Measurements from ENCODE around the gene AMN1.

The AMN1 gene

DNA sequence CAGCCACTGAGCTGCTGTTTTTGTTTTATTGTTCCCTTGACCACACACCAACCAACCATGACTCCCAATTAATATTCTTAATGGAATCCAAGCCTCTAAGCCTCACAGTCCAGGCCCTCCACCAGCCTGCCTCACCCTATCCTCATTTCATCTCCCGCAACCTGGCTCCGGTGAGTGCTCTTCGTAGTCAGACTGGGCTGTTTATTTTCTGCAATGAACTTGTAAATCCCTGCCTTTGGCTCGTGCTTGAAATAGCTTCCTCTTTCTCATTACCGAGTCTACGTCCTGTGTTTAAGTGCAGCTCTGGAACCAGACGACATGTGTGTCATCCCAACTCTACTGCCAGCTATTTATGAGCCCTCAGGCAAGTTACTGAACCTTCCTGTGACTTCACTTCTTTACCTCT, 81.7 kb downstream of the AMN1 start:
- H3K4me3 ChIP-seq (replicated peaks; ENCODE audit: low read depth, low read length), result no peak overlapping the region
- TF ChIP-seq, protein P1, sequence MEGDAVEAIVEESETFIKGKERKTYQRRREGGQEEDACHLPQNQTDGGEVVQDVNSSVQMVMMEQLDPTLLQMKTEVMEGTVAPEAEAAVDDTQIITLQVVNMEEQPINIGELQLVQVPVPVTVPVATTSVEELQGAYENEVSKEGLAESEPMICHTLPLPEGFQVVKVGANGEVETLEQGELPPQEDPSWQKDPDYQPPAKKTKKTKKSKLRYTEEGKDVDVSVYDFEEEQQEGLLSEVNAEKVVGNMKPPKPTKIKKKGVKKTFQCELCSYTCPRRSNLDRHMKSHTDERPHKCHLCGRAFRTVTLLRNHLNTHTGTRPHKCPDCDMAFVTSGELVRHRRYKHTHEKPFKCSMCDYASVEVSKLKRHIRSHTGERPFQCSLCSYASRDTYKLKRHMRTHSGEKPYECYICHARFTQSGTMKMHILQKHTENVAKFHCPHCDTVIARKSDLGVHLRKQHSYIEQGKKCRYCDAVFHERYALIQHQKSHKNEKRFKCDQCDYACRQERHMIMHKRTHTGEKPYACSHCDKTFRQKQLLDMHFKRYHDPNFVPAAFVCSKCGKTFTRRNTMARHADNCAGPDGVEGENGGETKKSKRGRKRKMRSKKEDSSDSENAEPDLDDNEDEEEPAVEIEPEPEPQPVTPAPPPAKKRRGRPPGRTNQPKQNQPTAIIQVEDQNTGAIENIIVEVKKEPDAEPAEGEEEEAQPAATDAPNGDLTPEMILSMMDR (IDR thresholded peaks at IDR 0.05; ENCODE audit: low read length, missing control alignments), result no peak

DNA sequence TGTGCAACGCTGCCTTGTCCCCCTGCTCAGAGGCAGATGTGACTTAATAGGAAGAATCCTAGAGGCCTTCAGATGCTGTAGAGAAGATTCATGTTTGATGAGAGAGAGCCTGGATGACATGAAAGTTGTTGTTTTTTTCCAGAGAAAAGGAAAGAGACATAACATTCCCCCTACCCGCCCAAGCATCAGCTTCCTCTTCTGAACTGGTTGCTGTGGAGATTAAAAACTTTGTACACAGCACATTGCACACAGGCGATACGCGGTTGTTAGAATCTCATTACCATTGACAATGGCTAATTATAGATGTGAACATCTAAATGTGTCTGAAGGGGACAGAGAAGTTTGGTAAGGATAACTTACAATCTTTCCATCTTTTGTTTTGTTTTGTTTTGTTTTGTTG, 82.9 kb downstream of the AMN1 start:
- no peak for DNase-seq (ENCODE audit: low read depth)
- no peak overlapping the region for H3K4me3 ChIP-seq (replicated peaks; ENCODE audit: low read depth, low read length)
- TF ChIP-seq, protein P1 (IDR thresholded peaks at IDR 0.05; ENCODE audit: low read length, missing control alignments), result no peak

More for the DNA sequence above, 81.7 kb downstream of the AMN1 start:
- DNase-seq (ENCODE audit: low read depth), result no peak

DNA sequence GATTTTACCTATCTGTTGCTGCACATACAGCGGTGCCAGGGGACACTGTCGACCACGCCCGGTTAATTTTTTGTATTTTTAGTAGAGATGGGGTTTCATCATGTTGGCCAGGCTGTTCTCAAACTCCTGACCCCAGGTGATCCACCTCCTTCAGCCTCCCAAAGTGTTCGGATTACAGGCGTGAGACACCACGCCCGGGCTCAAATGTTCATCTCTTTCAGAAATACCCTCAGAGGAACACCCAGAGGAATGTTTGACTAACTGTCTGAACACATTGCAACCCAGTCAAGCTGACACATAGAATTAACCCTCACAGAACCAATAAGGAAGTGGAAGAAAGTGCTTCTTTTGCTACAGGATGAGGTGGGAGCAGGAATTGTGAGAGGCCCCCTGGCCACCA, 84.3 kb downstream of the AMN1 start:
- TF ChIP-seq, protein P1 (IDR thresholded peaks at IDR 0.05; ENCODE audit: low read length, missing control alignments), result no peak
- no peak for DNase-seq (ENCODE audit: low read depth)
- no peak overlapping the region for H3K4me3 ChIP-seq (replicated peaks; ENCODE audit: low read depth, low read length)

DNA sequence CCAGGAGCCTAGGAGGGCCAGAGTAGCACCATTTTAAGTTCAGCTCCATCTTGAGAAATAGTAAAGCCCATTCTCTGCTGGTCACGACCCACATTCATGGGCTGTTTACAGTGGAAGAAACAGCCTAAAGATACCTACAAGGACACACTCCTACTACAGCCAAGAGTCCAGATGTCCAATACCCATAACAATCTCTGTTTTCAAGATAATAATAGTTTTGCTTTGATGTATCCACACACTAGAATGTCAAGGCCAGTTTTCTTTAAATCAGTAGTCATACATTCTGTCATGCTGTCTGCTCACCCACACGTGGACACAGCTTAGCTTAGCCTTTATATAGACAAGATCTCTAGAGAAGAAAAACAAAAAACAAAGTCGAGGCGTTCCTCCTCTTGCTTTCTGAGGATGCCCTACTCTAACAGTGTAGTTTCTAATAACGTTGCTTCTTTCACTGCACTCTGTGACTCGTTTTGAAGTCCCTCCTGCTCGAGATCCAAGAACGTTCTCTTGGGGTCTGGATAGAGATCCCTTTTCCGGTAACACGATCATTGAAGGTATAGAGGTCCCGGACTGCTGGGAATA, 87.2 kb downstream of the AMN1 start:
- TF ChIP-seq, protein P1 (IDR thresholded peaks at IDR 0.05; ENCODE audit: low read length, missing control alignments), result no peak
- DNase-seq (ENCODE audit: low read depth), result no peak
- no peak overlapping the region for H3K4me3 ChIP-seq (replicated peaks; ENCODE audit: low read depth, low read length)

DNA sequence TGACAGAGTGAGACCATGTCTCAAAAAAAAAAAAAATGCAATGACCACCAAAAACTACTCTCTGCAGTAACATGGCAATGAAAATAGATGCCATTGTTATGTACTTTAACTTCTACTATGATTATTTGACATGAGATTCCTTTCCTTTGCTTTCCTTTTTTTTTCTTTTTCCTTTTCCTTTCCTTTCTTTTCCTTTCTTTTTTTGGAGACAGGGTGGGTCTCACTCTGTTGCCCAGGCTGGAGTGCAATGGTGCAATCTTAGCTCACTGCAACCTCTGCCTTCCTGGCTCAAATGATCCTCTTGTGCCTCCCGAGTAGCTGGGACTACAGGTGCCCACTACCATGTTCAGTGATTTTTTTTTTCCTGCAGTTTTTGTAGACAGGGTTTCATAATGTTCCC, 94.2 kb downstream of the AMN1 start:
- no peak for DNase-seq (ENCODE audit: low read depth)

DNA sequence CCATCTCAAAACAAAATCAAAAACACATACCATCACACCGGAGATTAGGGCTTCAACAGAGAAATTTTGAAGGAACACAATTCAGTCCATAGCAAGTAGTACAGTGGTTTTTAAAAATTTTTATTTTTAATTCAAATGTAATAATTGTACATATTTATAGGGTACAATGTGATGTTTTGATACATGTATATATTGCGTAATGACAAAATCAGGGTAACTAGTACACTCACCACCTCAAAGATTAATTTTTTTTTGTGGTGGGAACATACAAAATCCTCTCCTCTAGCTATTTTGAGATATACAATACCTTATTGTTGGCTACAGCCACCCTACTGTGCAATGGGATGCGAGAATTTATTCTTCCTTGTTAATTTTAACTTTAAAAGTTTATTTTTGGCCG, 95.4 kb downstream of the AMN1 start:
- no peak for DNase-seq (ENCODE audit: low read depth)
- TF ChIP-seq, protein P1 (IDR thresholded peaks at IDR 0.05; ENCODE audit: low read length, missing control alignments), result no peak
- H3K4me3 ChIP-seq (replicated peaks; ENCODE audit: low read depth, low read length), result no peak overlapping the region

More for the DNA sequence above, 94.2 kb downstream of the AMN1 start:
- H3K4me3 ChIP-seq (replicated peaks; ENCODE audit: low read depth, low read length), result no peak overlapping the region
- TF ChIP-seq, protein P1 (IDR thresholded peaks at IDR 0.05; ENCODE audit: low read length, missing control alignments), result no peak

DNA sequence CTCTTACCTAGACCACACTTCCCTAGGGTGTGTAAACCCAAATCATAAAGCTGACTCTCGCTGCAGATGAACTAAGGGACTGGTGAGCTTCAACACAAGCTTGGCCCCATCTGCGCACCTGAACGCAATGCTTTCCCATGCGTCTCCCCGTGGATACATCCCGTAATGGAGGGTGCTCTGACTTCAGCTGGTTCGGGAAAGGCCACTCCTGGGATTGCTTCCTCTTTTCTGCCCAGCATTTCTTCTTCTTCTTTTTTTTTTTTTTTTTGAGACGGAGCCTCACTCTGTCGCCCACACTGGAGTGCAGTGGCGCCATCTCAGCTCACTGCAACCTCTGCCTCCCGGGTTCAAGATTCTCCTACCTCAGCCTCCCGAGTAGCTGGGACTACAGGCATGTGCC, 97.0 kb downstream of the AMN1 start:
- no peak for DNase-seq (ENCODE audit: low read depth)
- H3K4me3 ChIP-seq (replicated peaks; ENCODE audit: low read depth, low read length), result no peak overlapping the region
- TF ChIP-seq, protein P1 (IDR thresholded peaks at IDR 0.05; ENCODE audit: low read length, missing control alignments), result no peak
